GM18909 (cell line): ENCODE data around the gene GYS2.
A peak's percentile ranks its signal among the peaks of the same experiment; 100 is the strongest.

ENCODE experiments used
- ATAC-seq: cut with Tn5 transposase; IDR thresholded peaks from one replicate; pipeline ENCODE4 v1.9.1; 2021; ENCODE audit warnings: mild to moderate bottlenecking; ENCODE audit not compliant: unreplicated experiment, poor library complexity

GYS2 gene

DNA sequence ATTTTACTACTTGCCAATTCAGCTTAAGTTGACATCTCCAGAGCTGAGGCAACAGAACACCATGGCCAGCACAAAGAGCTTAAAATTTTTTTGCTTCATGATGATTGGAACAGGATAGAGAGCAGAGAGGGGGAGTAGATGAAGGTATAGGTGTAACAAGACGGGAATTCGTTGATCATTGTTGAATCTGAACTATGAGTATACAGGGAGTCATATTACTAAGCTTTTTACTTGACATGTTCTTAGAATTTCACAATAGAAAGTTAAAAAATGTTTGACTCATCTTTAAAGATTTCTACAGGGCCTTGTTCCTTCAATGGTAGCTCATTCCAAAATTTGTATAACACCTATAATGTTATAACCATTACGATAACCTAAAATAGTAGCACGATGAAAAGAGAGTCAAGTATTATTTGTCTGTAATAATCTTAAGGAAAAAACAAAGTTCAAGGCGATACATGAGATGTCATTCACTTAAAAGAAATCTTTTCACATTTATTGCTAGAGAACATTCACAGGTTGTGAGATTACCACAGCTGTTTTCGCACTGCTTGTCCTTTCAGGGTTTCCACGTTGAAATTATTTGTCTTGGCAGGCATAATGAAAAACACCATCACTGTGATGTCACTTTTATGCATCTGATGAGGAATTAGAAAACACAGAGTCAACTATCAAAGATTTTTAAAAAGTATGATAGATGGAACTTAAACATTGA is 44.6 kb downstream of the GYS2 start:
- no peak for ATAC-seq

DNA sequence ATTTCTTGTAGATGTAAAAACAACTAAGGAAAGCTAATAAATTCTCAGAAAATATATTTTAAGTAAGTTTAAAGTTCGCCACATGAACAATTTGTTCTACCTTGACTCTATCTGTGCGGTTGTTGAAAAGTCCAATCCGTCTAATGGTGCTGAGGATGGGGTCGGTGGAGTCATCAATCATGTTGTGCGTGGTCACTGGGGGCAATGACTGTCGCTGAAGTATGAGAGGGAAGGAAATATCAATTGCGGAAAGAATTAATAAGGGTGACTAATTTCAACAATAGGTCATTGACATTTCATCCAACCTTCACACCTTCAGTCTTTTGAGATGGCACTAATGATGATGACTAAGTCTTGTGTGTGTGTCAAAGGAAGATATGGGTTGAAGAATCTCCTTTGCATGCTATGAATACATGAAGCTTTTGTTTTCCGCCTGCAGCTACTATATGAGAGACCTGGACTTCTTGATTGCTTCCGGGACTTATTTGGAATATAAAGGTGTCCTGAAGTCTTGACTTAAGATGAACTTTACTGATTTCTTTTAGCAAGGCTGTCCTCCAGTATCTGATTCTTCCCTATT is 46.5 kb downstream of the GYS2 start:
- ATAC-seq = no peak

DNA sequence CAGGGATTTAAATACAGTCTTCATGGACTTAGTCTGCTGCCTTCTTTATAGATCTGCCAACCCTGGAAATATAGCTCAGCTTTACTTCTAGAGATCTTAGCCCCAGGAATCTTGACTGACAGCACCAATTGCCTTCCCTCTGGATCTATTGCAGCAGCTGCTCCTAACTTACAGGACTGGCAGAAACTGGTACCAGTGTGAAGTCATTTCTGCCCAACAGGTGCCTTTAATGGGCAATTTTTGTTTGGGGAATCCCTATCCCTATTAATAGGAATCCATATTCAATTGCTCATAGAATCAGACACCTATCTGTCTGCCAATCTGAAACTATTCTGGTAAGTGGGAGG is 51.3 kb downstream of the GYS2 start:
- no peak for ATAC-seq

DNA sequence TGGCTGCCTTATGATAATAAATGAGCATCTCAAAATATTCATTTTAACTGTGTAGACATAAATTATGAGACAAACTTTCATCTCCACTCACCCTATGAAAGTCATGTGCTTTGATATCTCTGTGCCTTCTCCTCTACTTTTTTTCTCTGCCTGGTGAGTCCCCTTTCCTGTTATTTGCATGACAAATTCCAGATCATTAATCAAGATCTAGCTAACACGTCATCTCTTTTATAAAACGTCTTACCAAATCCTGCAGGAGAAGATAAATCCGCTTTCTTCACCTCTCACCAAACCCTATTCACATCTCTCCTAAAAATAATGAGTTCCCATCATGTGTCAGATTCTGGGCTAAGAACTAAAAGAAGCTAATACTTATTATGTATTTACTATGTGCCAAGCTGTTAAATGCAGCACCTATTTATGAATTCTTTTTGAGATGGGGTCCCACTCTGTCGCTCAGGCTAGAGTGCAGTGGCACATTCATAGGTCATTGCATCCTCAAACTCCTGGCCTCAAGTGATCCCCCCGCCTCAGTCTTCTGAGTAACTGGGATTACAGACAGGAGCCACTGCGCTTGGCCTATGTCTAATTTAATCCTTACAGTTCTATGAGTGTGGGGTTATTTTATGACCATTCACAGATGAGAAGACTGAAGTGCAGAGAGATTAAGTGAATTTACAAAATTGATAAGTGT is 51.9 kb downstream of the GYS2 start:
- ATAC-seq = no peak

DNA sequence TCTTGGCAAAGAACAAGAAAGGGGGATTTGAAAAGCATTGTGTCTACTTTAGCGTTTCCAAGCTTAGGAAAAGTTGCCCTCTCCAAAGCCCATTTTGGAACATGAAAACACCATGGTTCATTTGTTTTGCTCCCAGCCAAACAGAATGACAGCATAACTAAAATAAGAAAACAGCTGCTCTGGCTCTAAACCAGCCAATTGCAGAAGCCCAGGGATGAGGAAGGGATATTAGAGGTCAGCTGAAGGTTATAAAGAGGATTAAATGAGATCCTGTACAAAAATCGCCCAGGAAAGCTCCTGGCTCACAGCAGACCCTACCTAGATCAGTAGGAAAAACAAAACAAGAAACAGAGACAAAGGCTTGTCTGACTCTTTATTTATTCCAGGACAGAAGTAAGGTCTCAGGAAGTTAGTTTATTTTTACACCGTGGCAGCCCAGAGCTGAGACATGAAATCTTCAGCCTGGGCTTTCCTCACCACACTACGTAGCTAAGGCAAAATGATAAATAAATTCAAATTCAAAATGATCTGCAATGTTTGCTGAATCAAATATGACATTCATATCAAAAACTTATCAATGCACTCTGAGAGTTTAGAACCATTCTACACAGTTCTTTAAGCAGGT is 52.7 kb downstream of the GYS2 start:
- ATAC-seq = no peak

DNA sequence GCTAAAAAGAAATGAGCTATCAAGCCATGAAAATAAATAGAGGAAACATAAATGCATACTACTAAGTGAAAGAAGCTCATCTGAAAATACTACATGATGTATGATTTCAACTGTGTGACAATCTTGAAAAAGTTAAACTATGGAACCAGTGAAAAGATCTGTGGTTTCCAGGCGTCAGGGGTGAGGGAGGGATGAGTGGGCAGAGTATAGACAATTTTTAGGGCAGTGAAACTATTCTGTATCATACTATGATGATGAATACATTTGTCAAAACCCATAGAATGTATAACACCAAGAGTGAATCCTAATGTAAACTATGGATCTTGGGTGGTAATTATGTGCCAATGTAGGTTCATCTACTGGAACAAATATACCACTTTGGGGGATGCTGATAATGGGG is 57.2 kb downstream of the GYS2 start:
- ATAC-seq = no peak

DNA sequence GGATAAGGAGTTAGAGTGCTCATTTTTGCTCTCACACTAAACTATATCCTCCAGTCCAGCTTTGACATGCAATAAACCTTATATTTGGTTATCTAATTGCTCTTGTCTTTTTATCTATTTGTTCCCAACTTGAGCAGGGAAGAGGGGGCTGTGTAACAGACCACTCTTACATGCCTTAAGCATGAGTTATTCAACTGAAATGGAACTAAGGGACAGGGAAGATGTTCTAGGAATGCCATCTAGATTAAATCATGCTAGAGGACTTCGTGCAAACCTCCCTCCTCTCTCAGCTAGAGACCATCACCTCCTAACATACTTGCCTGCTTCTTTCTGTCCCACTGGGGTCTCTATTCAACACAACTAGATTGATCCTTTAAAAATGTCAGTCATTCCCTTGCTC is 57.9 kb downstream of the GYS2 start:
- ATAC-seq = no peak

DNA sequence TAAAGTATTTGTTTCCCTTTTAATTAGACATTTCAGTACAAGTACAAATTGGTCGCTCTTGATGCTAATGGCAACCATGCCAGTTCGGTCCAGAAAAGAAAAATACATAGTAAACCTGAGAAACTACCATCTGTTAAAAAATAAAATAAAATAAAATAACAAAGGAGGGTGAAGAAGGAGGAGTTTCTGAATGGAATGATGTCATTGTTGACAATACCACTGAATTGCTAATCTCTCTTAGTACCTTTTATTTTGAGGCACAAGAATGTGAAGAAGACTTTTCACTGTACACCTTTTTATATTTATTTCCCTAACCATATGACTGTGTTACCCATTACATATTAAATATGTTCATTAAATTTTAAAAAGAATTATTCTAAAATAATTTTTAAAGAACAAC is 59.1 kb downstream of the GYS2 start:
- no peak for ATAC-seq

DNA sequence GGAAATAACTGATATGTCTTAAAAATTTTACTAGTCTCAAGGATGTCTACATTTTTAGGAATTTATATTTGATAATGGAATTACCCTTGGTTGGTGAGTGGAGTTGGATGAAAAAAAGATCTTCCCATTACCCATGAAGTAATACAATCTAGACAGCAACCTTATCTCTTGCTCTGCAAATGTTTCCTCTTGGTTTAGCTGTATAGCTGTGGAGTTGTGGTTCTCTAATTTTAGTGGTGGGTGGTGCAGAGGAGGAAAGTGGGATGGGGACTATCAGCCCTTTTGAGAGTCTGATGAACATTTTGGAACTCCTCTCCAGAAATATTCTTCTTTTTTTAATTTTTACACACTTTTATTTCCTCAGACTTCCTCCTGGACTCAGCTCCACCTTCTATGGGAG is 61.5 kb downstream of the GYS2 start:
- no peak for ATAC-seq

DNA sequence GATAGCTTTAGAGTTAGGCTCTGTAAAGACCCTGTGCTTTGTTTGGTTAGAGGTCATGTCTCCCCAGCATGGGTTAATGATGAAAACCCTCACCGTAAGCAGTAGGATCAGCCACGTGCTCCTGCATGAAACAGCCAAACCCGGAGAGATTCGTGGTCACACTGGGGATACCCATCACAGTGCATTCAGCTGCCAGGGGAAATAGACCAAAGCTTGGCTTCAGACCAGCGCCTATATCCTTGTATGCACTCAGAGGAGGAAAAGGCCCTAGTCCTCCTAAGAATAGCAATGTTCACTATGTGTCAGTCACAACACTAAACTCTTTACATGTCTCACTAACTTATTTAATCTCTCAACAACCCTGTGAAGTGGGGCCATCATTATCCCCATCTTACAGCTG is 62.2 kb downstream of the GYS2 start:
- ATAC-seq = no peak

DNA sequence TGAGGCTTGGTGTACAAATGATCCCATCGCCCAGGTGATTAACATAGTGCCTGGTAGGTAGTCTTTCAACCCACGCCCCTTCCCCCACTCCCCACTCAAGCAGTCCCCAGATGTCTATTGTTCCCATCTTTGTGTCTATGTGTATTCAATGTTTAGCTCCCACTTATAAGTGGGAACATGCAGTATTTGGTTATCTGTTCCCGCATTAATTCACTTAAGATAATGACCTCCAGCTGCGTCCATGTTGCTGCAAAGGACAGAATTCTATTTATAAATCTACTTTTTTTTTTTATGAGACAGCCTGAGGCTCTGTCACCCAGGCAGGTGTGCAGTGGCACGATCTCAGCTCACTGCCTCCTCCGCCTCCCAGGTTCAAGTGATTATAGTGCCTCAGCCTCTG is 62.9 kb downstream of the GYS2 start:
- ATAC-seq = no peak

DNA sequence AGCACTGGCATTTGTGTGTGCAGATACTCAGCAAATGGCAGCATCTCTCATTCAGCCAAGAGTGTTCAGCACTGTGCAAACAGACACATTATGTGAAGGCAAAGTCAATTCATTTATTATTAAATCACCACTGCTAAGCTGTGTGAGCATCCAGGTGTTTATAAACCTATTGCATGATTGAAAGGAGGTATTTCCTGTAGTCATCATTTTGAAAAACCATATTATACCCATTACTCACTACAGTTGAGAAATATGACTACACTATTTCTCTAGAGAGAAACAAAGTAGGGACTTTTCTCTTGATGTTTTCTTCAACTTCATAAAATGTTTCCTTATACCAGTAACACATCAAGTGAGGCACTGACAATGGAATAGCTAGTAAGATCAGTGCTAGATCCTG is 64.8 kb downstream of the GYS2 start:
- no peak for ATAC-seq

DNA sequence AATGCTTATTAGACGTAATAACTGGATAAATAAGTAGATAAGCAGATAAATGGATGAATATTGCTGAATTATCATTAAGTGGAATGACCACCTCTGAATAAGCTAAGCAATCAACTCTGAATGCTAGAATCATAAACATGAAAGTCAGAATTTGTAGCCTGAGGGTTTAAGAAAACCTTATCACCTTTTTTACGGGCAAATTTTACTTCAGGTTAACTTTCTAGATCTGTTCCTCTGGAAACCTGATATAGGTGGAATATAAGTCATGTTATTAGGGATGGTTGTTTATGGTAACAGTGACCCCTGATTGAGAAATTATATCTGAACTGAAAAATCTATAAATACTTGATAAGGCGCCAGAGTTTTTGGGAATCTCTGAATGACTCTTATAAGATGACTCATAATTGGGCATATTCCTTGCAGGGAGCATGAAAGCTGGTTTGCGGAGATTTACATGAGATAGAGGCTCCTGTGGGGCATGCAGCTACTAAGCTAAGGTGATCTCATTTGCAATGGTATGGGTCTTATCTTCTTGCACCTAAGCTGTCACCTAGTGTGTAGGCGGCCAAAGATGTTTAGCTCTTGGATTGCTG is 66.5 kb downstream of the GYS2 start:
- no peak for ATAC-seq

DNA sequence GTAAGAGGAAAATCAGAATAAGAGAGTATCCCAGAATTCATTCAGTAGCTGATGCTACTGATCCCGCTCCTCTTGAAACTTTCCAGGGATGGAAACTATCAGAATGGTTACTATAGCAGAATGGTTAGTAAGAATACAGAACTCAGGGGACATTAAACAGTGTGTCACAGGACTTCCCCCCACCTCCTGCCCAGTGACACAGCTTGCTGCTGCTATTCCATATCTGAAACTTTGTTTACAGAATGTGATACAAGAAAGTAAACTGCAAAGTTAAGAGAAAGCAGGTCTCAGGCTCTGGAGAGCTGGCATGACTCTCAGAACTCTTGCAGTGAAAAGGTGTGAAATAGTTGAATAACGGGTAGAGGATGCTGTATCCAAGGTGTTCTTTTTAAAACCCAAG is 75.2 kb downstream of the GYS2 start:
- no peak for ATAC-seq

DNA sequence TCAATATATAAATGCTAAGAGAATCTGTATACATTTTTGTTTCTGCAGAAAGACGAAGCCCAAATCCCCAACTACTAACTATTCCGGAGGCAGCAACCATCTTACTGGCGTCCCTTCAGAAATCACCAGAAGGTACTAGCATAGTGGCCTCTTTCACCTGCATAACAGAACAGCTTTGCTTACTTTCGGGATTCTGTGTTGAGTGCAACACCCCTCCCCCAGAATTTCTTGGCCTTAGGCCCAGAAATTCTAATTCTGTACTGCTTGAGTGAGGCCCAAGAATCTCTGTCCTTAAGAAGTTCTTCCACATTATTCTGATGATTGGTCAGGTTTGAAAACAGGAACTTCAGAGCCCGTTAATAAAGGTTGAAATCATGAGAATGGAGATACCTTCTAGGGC is 75.7 kb downstream of the GYS2 start:
- no peak for ATAC-seq

DNA sequence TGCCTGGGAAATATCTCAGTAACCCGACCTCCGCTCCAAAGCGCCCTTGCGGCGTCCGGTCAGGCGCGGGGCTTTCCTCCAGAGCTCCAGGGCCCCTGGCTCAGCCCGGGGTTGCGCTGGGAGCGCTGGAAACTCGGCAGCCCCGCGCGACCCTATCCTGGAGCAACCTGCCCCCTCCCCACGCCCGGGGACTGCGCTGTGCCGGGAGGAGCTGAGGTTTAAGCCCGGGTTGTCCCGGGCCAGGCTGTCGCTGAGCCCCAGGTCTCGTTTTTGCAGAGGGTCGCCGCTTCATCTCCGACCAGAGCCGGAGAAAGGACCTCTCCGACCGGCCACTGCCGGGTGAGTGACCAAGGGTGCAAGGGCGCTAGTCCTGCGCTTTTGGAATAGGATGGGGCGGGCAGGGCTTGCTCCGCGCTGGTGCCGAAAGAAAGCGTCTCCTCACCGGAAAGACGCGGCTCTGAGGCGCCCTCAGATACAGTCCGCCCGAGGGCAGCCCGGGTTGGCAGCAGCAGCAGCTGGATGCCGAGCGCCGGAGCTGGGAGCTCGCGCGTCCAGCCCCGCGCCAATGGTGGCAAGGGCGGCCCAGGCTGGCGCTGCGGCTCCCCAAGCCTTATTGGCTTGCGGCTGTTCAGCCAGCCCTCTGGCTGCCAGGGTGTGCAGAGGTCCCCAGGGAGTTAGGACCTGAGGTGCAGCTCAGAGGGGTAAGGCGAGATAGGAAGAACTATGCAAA is 77.0 kb downstream of the GYS2 start:
- ATAC-seq = peak; percentile 98

DNA sequence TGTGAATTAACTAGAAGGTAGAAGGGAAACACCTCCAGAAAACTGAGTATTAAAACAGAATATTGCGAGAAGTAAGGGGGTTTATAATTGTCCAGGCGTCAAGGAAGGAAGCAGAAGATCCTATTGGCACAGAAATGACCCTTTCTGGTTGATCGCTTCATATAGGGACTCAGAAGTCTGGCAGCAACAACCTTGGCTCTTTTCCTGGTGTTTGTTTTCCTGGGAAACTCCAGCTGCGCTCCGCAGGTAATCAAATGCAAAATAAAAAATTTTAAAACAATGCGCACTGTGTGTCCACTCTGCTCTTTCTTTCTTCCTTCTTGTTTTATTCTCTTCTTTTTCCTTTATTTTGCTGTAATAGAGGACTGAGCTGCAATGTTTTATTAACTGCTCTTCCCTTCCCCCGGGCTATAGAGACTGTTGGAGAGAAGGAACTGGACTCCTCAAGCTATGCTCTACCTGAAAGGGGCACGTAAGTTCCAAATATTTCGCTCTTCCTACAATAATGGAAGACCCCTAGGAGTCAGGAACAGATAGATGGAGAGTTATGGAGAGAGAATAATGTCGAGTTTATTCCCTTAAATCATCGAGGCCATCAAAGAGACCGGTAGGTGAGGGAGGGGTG is 77.8 kb downstream of the GYS2 start:
- ATAC-seq = no peak

DNA sequence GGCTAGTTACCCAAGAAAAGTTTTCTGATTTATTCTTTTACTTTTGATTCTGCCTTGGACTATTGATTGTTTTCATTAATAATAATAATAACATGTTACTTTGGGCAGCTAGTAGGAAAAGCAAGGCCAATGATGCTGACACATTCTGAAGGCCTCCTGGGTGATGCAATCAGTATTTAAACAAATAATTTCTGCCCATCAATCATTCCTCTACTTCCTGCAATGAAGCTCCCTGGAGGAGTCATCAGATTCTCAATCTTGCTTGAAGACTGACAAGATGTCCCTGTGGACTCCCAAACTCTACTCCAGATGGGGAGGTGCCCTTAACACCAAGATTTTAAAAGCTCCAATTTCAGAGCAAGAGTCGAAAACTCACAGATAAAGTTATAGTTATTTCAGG is 78.6 kb downstream of the GYS2 start, which contains the start of gene SPX:
Gene SPX, plus strand, starts transcription at position 244 of the 400 bp plus-strand sequence. CDS start 177 bp downstream, outside the sequence.
- no peak for ATAC-seq

DNA sequence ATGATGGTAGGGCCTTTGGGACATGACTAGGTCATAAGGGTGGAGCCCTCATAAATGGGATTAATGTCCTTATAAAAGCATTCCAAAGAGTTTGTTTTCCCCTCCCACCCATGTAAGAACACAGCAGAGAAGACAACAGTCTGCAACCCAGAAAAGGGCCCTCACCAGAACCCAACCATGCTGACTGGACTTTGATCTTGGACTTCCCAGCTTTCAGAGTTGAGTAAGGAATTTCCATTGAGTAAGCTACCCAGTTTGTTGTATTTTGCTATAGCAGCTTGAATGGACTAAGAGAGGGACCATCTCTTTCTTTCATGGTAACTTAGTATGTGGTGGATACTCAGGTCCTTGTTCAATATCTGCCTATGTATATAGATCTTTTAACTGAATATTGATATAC is 81.5 kb downstream of the GYS2 start:
- no peak for ATAC-seq

DNA sequence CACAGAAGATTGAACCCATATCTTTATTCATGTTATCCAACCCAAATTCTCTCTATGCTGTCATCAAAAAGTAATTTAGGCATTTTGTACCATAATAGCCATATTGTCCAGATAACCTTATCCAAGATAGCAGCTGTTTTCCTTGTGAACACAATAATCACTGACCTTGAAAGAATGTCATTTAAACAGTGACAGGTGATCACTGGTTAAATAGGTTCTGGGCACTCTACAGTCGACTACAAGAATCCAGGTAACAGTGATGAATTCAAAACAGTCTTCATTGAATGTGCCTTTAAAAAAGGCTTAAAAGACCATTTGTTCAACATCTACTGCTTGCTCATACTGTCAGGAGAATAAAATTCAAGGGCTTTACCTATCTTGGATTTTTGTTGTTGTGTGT is 83.1 kb downstream of the GYS2 start:
- no peak for ATAC-seq
